ENCODE data around the gene IL1A. TPM values are rescaled to one million over a fixed set of nuclear protein-coding genes. Genes with fewer than 3 reads are reported as not detected.

Gene IL1A
- total and polyA plus RNA-seq, 9 donors: 0.07 to 0.69 (median 0.12) TPM; not detected in 4

DNA sequence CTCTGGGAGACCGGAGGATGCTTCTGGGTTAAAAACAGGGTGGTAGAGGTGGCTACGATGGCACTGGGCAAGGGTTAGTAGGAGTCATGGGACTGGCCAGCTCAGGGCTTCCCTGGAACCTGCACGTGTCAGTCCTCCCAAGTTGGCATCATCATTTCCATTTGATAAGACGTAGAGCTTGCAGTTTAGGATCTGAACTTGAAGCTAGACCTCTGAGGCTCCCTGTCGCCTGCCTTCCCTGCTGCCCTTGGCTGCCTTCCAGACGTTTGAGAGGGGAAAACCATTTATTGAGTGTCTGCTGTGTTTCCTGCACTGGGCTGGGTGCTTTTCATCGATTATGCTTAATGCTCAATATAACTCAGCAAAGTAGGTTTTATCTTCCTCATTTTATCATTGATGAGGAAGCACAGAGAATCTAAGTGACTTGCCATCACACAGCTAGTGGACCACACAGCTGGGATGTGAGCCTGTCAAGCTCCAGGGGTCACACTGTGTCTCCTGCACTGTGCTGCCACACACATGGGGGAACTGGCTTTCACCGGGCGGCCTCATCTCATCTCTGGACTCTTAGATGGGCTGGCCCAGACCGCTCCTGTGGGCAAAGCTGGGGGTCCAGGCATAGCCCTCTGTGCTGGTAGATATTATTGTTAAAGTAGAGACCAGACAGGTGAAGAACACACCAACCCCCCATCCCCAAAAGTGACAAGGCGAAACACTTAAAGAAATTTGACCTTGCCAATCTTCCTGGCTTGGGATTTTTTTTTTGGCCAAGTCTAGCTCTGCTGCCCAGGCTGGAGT lies 55.7 kb downstream of the IL1A start:
- DNase-seq: no peak
- no peaks in the 10 kb centered on the region for H3K4me1 ChIP-seq (ENCODE audit: insufficient read depth)
- no peak overlapping the region for H3K27ac ChIP-seq
- no peaks in the 10 kb centered on the region for H3K27me3 ChIP-seq
- no peaks in the 10 kb centered on the region for H3K9me3 ChIP-seq
- intact Hi-C loops (cut with DNase I): loop anchor here in 2 of 4 donors (5.0 to 10.0 kb wide), 2 partner anchors 104 to 126 kb away; no protein-coding TSS in a partner anchor
- TF ChIP-seq, protein P1, sequence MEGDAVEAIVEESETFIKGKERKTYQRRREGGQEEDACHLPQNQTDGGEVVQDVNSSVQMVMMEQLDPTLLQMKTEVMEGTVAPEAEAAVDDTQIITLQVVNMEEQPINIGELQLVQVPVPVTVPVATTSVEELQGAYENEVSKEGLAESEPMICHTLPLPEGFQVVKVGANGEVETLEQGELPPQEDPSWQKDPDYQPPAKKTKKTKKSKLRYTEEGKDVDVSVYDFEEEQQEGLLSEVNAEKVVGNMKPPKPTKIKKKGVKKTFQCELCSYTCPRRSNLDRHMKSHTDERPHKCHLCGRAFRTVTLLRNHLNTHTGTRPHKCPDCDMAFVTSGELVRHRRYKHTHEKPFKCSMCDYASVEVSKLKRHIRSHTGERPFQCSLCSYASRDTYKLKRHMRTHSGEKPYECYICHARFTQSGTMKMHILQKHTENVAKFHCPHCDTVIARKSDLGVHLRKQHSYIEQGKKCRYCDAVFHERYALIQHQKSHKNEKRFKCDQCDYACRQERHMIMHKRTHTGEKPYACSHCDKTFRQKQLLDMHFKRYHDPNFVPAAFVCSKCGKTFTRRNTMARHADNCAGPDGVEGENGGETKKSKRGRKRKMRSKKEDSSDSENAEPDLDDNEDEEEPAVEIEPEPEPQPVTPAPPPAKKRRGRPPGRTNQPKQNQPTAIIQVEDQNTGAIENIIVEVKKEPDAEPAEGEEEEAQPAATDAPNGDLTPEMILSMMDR (IDR thresholded peaks at IDR 0.05): no peak
- TF ChIP-seq EP300 (IDR thresholded peaks at IDR 0.05) (no peak), POLR2A (IDR thresholded peaks at IDR 0.05) (no peak)
- no peak overlapping the region for H3K4me3 ChIP-seq
- 47 to 50% (median 48%) methylated on average over 11 of the region's 11 CpGs for WGBS, 3 donors
- no peaks in the 10 kb centered on the region for H3K36me3 ChIP-seq

DNA sequence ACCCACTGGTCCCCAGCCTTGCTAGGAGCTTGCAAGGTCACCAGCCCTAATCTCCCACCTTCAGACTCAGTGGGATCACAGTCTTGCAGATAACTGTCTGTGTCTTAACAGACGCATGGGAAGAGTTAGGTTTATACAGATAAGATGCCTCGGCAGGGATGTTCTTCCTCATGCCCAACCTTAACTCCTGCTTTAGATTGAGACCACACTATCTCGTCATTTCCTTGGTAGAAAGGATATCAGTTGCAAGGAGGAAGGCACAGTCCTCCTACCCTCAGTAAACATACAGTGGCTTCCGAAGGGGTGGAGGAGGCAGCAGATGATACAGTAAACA lies 56.3 kb downstream of the IL1A start:
- H3K9me3 ChIP-seq: no peaks in the 10 kb centered on the region
- no peak for DNase-seq
- TF ChIP-seq POLR2A (IDR thresholded peaks at IDR 0.05): no peak
- TF ChIP-seq EP300 (IDR thresholded peaks at IDR 0.05): no peak
- TF ChIP-seq, protein P1 (IDR thresholded peaks at IDR 0.05): no peak
- no peaks in the 10 kb centered on the region for H3K4me1 ChIP-seq (ENCODE audit: insufficient read depth)
- intact Hi-C loops (cut with DNase I): loop anchor here in 2 of 4 donors (5.0 to 10.0 kb wide), 2 partner anchors 103 to 126 kb away; no protein-coding TSS in a partner anchor
- H3K4me3 ChIP-seq: no peak overlapping the region
- H3K36me3 ChIP-seq: no peaks in the 10 kb centered on the region
- H3K27ac ChIP-seq: no peak overlapping the region
- WGBS, 3 donors: 41 to 53% (median 44%) methylated on average over 4 of the region's 4 CpGs
- no peaks in the 10 kb centered on the region for H3K27me3 ChIP-seq

DNA sequence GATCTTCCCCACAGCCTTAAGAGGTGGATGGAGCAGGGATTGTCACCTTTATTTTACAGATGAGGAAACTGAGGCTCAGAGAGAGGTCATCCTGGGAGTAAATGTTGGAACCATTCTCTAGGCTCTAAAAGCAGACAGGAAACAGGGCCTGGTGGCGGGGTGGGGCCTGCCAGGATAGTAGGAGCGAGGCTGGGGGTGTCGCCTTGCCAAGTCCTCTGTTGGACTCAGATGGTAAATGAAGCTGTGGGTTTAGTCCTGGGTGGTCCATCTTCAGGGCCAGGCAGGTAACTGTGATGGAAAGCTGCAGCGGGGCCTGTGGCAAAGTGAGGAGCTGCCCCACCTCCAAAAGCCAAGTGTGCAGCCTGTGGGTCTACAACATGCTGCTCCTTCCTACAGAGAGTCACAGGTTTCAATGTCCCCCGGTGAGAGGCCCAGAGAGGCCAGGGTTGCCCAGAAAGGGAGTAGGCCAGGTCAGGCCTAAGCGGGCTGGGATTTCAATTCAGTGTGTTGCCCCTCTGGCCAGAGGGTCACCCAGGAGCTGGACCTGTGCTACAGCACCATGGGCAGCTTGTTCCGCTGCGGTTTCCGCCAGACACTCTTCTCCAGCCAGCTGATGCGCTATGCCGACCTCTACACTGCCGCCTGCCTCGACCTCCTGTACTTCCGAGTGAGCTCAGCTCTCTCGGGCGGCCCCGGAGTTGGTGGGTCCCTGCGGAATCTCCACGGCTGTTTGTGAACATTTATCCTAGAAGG lies 56.8 kb downstream of the IL1A start:
- Histone ChIP-seq H3K9me3 (no peaks in the 10 kb centered on the region), H3K4me1 (ENCODE audit: insufficient read depth) (no peaks in the 10 kb centered on the region), H3K27me3 (no peaks in the 10 kb centered on the region), H3K4me3 (no peak overlapping the region), H3K36me3 (no peaks in the 10 kb centered on the region), H3K27ac (no peak overlapping the region)
- DNase-seq: no peak
- TF ChIP-seq POLR2A (IDR thresholded peaks at IDR 0.05) (no peak), EP300 (IDR thresholded peaks at IDR 0.05) (no peak)
- TF ChIP-seq, protein P1 (IDR thresholded peaks at IDR 0.05): no peak
- WGBS, 3 donors: 85 to 91% (median 86%) methylated on average over 19 of the region's 19 CpGs
- intact Hi-C loops (cut with DNase I): loop anchor here in 2 of 4 donors (5.0 to 10.0 kb wide), 2 partner anchors 103 to 125 kb away; no protein-coding TSS in a partner anchor

DNA sequence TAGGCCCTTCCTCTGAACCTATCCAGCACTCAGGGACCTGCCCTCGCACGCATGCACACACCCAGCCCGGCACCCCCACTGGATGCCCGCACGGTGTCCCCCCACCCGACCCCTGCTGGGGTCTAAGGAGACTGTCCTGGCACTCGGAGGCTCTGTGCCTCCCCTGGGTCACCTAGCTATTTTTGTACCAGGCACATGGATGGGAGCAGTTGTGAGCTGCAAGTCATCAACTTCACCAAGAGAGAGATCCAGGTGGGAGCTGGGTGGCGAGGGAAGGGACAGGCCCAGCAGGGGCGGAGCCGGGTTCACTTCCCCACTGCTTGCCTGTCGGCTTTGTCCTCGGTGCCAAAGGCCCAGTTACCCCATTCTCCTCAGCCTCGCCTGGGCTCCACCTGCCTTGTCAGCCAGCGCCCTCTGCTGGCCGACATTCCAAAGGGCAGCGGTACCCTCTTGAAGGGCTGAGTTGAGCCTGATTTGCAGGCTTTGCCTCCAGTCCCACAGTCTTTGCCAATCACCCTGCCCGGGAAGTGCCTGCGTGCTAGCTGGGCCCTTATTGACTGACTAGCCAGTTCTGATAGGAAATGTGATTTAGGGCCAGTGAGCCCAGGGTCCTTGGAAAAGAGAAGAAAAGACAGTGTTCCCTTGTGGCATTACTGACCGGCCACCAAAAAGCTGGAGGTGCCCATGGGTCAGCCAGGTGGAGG lies 57.7 kb downstream of the IL1A start:
- DNase-seq: peak; percentile 44 to 78 (median 68)
- no peak overlapping the region for H3K27ac ChIP-seq
- intact Hi-C loops (cut with DNase I): loop anchor here in 2 of 4 donors (5.0 to 10.0 kb wide), 2 partner anchors 102 to 124 kb away; no protein-coding TSS in a partner anchor
- no peak for TF ChIP-seq EP300 (IDR thresholded peaks at IDR 0.05)
- TF ChIP-seq, protein P1 (IDR thresholded peaks at IDR 0.05): peak; percentile 26 to 50 (median 45)
- H3K36me3 ChIP-seq: no peaks in the 10 kb centered on the region
- no peak overlapping the region for H3K4me3 ChIP-seq
- H3K9me3 ChIP-seq: no peaks in the 10 kb centered on the region
- H3K4me1 ChIP-seq (ENCODE audit: insufficient read depth): no peaks in the 10 kb centered on the region
- 28 to 31% (median 29%) methylated on average over 19 of the region's 19 CpGs for WGBS, 3 donors
- H3K27me3 ChIP-seq: no peaks in the 10 kb centered on the region
